ENCODE results near the gene AVL9. TPM values are rescaled to one million over a fixed set of nuclear protein-coding genes. Genes with fewer than 3 reads are reported as not detected.
"Not testable (repeated sequence)": the region's sequence is repeated elsewhere in the genome, so short reads cannot be mapped to it uniquely, and the experiment has no call there.

Gene AVL9
- total RNA-seq, 4 donors from 2014 or later = 33.6 to 45.1 (median 42.3) TPM

DNA sequence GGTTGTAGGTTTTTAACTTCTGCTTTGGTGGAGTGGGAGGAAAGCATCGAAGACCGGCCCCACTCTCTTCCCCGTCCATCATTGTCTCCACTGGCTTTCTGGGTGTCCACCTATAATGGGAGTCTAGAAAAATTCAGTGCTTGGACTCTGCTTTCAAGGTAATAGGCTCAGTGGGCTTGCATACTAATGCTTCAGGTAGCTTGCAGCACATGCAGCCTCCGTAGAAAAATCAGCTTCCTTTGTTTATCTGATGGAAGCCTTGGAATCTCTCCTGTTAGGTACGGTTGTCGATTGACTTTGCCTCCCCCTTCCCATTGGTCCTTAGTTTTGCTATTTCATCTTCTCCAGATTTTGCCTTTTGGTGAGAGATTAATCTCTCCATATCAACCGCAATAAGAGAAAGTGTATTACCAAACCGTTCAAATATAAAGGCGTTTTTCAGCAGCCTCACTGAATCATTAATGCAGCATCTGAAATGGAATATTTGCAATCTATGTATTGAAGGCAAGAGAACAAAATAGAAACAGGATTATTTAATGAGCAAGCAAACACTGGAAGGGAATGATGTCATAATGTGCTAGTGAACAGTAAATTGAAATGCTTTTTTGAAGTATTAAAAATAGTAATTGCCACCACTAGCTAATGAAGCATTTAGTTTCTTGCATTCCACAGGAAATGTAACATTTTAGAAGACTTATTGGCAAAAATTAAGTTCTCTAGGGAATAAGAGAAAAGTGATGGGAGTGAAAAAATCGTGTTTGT lies 944 bp downstream of the AVL9 start:
- H3K36me3 ChIP-seq = no peaks in the 10 kb centered on the region
- WGBS, 2 donors = 7% methylated on average over 10 of the region's 10 CpGs

DNA sequence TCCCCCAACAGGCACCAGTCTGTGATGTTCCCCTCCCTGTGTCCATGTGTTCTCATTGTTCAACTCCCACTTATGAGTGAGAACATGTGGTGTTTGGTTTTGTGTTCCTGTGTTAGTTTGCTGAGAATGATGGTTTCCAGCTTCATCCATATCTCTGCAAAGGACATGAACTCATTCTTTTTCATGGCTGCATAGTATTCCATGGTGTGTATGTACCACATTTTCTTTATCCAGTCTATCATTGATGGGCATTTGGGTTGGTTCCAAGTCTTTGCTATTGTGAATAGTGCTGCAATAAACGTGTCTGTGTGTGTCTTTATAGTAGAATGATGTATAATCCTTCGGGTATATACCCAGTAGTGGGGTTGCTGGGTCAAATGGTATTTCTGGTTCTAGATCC lies 4.5 kb downstream of the AVL9 start:
- H3K9me3 ChIP-seq; H3K4me3 ChIP-seq (replicated peaks in 1 of 3); DNase-seq; H3K27me3 ChIP-seq; H3K27ac ChIP-seq; intact Hi-C loops (cut with DNase I); H3K36me3 ChIP-seq: not testable (repeated sequence)
- H3K4me1 ChIP-seq = peaks cover 5 to 27% of the 10 kb centered on the region in 2 donors
- 94 to 98% methylated on average over 2 of the region's 2 CpGs for WGBS, 2 donors

More for the DNA sequence above, 944 bp downstream of the AVL9 start:
- Histone ChIP-seq H3K27me3 (no peaks in the 10 kb centered on the region), H3K4me1 (peaks cover 5 to 24% of the 10 kb centered on the region in 2 donors), H3K4me3 (replicated peaks in 1 of 3) (peak overlapping the region; percentile 16 to 96 (median 83)), H3K9me3 (no peaks in the 10 kb centered on the region), H3K27ac (peak overlapping the region in 2 of 3 donors; percentile 91 to 96)
- intact Hi-C loops (cut with DNase I) = no loop called here
- no peak for TF ChIP-seq CTCF (IDR thresholded peaks at IDR 0.05)
- no peak for TF ChIP-seq POLR2A (IDR thresholded peaks at IDR 0.05)
- no peak for DNase-seq

GRCh38 chr7:32500216-32500615 lies 4.9 kb downstream of the AVL9 start:
- H3K27ac ChIP-seq; H3K36me3 ChIP-seq; intact Hi-C loops (cut with DNase I); H3K4me3 ChIP-seq (replicated peaks in 1 of 3); H3K27me3 ChIP-seq; DNase-seq; H3K9me3 ChIP-seq: not testable (repeated sequence)
- peaks cover 5 to 27% of the 10 kb centered on the region in 2 donors for H3K4me1 ChIP-seq
- 95 to 100% methylated on average over 1 of the region's 1 CpG for WGBS, 2 donors

- WGBS, 2 donors = 63 to 68% methylated on average over 1 of the region's 1 CpG
- Histone ChIP-seq H3K4me3 (replicated peaks in 1 of 3) (no peak overlapping the region), H3K27me3 (no peaks in the 10 kb centered on the region), H3K4me1 (peaks cover 5 to 27% of the 10 kb centered on the region in 2 donors), H3K36me3 (no peaks in the 10 kb centered on the region), H3K9me3 (no peaks in the 10 kb centered on the region), H3K27ac (peak overlapping the region in 2 of 3 donors; percentile 35 to 36)
- intact Hi-C loops (cut with DNase I) = no loop called here
- TF ChIP-seq POLR2A (IDR thresholded peaks at IDR 0.05) (no peak), CTCF (IDR thresholded peaks at IDR 0.05) (no peak)
- no peak for DNase-seq
Observed at GRCh38 chr7:32500922-32501341, 5.6 kb downstream of the AVL9 start.

DNA sequence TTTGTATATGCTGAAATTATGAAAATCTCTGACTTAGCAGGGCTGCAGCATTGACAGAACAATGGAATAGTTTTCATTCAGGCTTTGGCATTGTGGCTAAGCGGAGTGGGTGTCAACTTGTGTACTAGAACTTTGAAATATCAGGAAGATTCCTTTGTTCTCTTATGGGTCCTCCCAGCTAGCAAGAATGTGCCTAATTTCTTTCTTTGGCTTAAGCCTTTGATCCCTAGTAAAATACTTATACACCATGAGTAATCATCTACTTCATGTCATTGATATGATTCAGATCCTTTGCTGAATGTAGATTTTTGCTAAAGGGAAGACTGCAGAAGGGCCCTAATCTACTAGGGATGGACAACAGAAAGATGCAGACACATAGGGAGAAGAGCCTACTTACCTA lies 6.2 kb downstream of the AVL9 start:
- peak overlapping the region; percentile 29 to 37 (median 36) for H3K27ac ChIP-seq

More for the DNA sequence above, 6.2 kb downstream of the AVL9 start:
- H3K4me3 ChIP-seq (replicated peaks in 1 of 3) = no peak overlapping the region
- TF ChIP-seq CTCF (IDR thresholded peaks at IDR 0.05) = no peak
- TF ChIP-seq POLR2A (IDR thresholded peaks at IDR 0.05) = no peak
- intact Hi-C loops (cut with DNase I) = no loop called here
- no peaks in the 10 kb centered on the region for H3K9me3 ChIP-seq
- no peak for DNase-seq
- no peaks in the 10 kb centered on the region for H3K27me3 ChIP-seq
- no peaks in the 10 kb centered on the region for H3K36me3 ChIP-seq
- 77 to 88% methylated on average over 1 of the region's 1 CpG for WGBS, 2 donors
- H3K4me1 ChIP-seq = peaks cover 2 to 26% of the 10 kb centered on the region in 2 donors
